Measurements from ENCODE around the gene ZNF408. TPM values are rescaled to one million over a fixed set of nuclear protein-coding genes. Genes with fewer than 3 reads are reported as not detected.

ZNF408 gene
- total and polyA plus RNA-seq, 2 of the 13 experiments (the other 11 are each of a cell fraction or from before 2014, with no cell fraction given) = 11.2 to 12.5 TPM

DNA sequence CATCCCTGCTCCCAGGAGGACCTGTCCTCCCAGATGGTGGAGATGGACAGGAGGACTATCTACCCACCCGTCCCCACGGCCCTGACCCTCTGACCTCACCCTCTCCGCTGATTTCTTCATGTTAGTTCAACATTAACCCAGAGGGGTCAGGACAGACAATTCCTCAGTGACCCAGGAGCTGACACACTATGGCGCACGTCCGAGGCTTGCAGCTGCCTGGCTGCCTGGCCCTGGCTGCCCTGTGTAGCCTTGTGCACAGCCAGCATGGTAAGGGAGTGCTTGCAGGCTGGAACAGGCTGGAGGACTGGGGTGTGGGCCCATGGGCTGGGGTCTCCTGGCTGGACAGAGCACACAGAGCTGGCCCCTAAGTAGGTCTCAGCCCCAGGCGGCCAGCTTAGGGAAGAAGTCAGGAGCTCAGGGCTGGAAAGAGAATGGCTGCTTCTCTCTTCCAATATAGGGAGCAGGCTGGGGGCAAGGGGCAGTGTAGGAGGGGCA, 18.3 kb downstream of the ZNF408 start, which contains the start of gene F2 (continued):
- TF ChIP-seq, protein P1, sequence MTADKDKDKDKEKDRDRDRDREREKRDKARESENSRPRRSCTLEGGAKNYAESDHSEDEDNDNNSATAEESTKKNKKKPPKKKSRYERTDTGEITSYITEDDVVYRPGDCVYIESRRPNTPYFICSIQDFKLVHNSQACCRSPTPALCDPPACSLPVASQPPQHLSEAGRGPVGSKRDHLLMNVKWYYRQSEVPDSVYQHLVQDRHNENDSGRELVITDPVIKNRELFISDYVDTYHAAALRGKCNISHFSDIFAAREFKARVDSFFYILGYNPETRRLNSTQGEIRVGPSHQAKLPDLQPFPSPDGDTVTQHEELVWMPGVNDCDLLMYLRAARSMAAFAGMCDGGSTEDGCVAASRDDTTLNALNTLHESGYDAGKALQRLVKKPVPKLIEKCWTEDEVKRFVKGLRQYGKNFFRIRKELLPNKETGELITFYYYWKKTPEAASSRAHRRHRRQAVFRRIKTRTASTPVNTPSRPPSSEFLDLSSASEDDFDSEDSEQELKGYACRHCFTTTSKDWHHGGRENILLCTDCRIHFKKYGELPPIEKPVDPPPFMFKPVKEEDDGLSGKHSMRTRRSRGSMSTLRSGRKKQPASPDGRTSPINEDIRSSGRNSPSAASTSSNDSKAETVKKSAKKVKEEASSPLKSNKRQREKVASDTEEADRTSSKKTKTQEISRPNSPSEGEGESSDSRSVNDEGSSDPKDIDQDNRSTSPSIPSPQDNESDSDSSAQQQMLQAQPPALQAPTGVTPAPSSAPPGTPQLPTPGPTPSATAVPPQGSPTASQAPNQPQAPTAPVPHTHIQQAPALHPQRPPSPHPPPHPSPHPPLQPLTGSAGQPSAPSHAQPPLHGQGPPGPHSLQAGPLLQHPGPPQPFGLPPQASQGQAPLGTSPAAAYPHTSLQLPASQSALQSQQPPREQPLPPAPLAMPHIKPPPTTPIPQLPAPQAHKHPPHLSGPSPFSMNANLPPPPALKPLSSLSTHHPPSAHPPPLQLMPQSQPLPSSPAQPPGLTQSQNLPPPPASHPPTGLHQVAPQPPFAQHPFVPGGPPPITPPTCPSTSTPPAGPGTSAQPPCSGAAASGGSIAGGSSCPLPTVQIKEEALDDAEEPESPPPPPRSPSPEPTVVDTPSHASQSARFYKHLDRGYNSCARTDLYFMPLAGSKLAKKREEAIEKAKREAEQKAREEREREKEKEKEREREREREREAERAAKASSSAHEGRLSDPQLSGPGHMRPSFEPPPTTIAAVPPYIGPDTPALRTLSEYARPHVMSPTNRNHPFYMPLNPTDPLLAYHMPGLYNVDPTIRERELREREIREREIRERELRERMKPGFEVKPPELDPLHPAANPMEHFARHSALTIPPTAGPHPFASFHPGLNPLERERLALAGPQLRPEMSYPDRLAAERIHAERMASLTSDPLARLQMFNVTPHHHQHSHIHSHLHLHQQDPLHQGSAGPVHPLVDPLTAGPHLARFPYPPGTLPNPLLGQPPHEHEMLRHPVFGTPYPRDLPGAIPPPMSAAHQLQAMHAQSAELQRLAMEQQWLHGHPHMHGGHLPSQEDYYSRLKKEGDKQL (CRISPR knock-in tag; IDR thresholded peaks at IDR 0.05; ENCODE audit: low read depth) = peak; percentile 87
- peak; percentile 54; the same call in 1 of the 2 replicates for TF ChIP-seq ZNF558 (CRISPR knock-in tag; IDR thresholded peaks at IDR 0.05; ENCODE audit: borderline replicate concordance)
- peak; percentile 93; the same call in 1 of the 2 replicates for TF ChIP-seq ZNF605 (CRISPR knock-in tag; IDR thresholded peaks at IDR 0.05)
- TF ChIP-seq, protein P2, sequence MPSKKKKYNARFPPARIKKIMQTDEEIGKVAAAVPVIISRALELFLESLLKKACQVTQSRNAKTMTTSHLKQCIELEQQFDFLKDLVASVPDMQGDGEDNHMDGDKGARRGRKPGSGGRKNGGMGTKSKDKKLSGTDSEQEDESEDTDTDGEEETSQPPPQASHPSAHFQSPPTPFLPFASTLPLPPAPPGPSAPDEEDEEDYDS (CRISPR knock-in tag; IDR thresholded peaks at IDR 0.05) = peak; percentile 95
- TF ChIP-seq ZNF569 (CRISPR knock-in tag; IDR thresholded peaks at IDR 0.05; ENCODE audit: borderline replicate concordance) = no peak; the same call in 1 of the 2 replicates
- no peak for TF ChIP-seq HES4 (CRISPR knock-in tag; IDR thresholded peaks at IDR 0.05; ENCODE audit: borderline replicate concordance)
- TF ChIP-seq, protein P3, sequence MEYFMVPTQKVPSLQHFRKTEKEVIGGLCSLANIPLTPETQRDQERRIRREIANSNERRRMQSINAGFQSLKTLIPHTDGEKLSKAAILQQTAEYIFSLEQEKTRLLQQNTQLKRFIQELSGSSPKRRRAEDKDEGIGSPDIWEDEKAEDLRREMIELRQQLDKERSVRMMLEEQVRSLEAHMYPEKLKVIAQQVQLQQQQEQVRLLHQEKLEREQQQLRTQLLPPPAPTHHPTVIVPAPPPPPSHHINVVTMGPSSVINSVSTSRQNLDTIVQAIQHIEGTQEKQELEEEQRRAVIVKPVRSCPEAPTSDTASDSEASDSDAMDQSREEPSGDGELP (IDR thresholded peaks at IDR 0.05; ENCODE audit: borderline replicate concordance, low read depth) = peak; percentile 81; the same call in 1 of the 2 replicates
- TF ChIP-seq, protein P4, sequence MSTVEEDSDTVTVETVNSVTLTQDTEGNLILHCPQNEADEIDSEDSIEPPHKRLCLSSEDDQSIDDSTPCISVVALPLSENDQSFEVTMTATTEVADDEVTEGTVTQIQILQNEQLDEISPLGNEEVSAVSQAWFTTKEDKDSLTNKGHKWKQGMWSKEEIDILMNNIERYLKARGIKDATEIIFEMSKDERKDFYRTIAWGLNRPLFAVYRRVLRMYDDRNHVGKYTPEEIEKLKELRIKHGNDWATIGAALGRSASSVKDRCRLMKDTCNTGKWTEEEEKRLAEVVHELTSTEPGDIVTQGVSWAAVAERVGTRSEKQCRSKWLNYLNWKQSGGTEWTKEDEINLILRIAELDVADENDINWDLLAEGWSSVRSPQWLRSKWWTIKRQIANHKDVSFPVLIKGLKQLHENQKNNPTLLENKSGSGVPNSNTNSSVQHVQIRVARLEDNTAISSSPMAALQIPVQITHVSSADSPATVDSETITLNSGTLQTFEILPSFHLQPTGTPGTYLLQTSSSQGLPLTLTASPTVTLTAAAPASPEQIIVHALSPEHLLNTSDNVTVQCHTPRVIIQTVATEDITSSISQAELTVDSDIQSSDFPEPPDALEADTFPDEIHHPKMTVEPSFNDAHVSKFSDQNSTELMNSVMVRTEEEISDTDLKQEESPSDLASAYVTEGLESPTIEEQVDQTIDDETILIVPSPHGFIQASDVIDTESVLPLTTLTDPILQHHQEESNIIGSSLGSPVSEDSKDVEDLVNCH (CRISPR knock-in tag; IDR thresholded peaks at IDR 0.05) = no peak
- peak; percentile 72; the same call in 1 of the 2 replicates for TF ChIP-seq THYN1 (CRISPR knock-in tag; IDR thresholded peaks at IDR 0.05; ENCODE audit: borderline replicate concordance, low read depth)
- TF ChIP-seq, protein P5, sequence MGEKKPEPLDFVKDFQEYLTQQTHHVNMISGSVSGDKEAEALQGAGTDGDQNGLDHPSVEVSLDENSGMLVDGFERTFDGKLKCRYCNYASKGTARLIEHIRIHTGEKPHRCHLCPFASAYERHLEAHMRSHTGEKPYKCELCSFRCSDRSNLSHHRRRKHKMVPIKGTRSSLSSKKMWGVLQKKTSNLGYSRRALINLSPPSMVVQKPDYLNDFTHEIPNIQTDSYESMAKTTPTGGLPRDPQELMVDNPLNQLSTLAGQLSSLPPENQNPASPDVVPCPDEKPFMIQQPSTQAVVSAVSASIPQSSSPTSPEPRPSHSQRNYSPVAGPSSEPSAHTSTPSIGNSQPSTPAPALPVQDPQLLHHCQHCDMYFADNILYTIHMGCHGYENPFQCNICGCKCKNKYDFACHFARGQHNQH (CRISPR knock-in tag; IDR thresholded peaks at IDR 0.05) = peak; percentile 73; the same call in 1 of the 2 replicates
- peak; percentile 92 for TF ChIP-seq ZBTB20 (CRISPR knock-in tag; IDR thresholded peaks at IDR 0.05; ENCODE audit: borderline replicate concordance, low read depth)
- peak; percentile 81 for TF ChIP-seq KLF6 (CRISPR knock-in tag; IDR thresholded peaks at IDR 0.05)
- no peak for TF ChIP-seq ATRX (CRISPR knock-in tag; IDR thresholded peaks at IDR 0.05; ENCODE audit: borderline replicate concordance)
- TF ChIP-seq ZNF484 (CRISPR knock-in tag; IDR thresholded peaks at IDR 0.05; ENCODE audit: borderline replicate concordance, low read depth) = no peak
- TF ChIP-seq, protein P6, sequence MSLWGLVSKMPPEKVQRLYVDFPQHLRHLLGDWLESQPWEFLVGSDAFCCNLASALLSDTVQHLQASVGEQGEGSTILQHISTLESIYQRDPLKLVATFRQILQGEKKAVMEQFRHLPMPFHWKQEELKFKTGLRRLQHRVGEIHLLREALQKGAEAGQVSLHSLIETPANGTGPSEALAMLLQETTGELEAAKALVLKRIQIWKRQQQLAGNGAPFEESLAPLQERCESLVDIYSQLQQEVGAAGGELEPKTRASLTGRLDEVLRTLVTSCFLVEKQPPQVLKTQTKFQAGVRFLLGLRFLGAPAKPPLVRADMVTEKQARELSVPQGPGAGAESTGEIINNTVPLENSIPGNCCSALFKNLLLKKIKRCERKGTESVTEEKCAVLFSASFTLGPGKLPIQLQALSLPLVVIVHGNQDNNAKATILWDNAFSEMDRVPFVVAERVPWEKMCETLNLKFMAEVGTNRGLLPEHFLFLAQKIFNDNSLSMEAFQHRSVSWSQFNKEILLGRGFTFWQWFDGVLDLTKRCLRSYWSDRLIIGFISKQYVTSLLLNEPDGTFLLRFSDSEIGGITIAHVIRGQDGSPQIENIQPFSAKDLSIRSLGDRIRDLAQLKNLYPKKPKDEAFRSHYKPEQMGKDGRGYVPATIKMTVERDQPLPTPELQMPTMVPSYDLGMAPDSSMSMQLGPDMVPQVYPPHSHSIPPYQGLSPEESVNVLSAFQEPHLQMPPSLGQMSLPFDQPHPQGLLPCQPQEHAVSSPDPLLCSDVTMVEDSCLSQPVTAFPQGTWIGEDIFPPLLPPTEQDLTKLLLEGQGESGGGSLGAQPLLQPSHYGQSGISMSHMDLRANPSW (CRISPR knock-in tag; IDR thresholded peaks at IDR 0.05; ENCODE audit: borderline replicate concordance) = no peak
